DMS53 treated with DMSO at 0.1 percent for 48 hours (cell line): Measurements from ENCODE around the gene LRP1B.
"Not testable (repeated sequence)": the region's sequence is repeated elsewhere in the genome, so short reads cannot be mapped to it uniquely, and the experiment has no call there.

ENCODE experiments used
- DNase-seq: peaks from one replicate; lab custom pipeline; 2025; ENCODE audit not compliant: unreplicated experiment; lab: John Stamatoyannopoulos, UW

Gene LRP1B

GRCh38 chr2:140596447-140596846 lies 1534.4 kb downstream of the LRP1B start:
- DNase-seq = no peak

- DNase-seq = no peak
These were observed 1535.7 kb downstream of the LRP1B start for GRCh38 chr2:140595107-140595506.

- no peak for DNase-seq
These were observed 1537.7 kb downstream of the LRP1B start for GRCh38 chr2:140593132-140593531.

- DNase-seq = no peak
These were observed 1541.1 kb downstream of the LRP1B start for GRCh38 chr2:140589696-140590095.

GRCh38 chr2:140589273-140589672 lies 1541.5 kb downstream of the LRP1B start:
- DNase-seq = no peak

GRCh38 chr2:140586379-140586778 lies 1544.4 kb downstream of the LRP1B start:
- no peak for DNase-seq

GRCh38 chr2:140585016-140585415 lies 1545.8 kb downstream of the LRP1B start:
- no peak for DNase-seq

- no peak for DNase-seq
These were observed 1546.3 kb downstream of the LRP1B start for GRCh38 chr2:140584471-140584870.

- DNase-seq = no peak
These were observed 1550.2 kb downstream of the LRP1B start for GRCh38 chr2:140580532-140581151.

- DNase-seq = no peak
These were observed 1553.4 kb downstream of the LRP1B start for GRCh38 chr2:140577453-140577852.

GRCh38 chr2:140567734-140568133 lies 1563.1 kb downstream of the LRP1B start:
- DNase-seq = no peak

GRCh38 chr2:140565756-140566155 lies 1565.1 kb downstream of the LRP1B start:
- no peak for DNase-seq

- no peak for DNase-seq
These were observed 1575.1 kb downstream of the LRP1B start for GRCh38 chr2:140555701-140556100.

GRCh38 chr2:140552634-140553033 lies 1578.2 kb downstream of the LRP1B start:
- no peak for DNase-seq

GRCh38 chr2:140551287-140551686 lies 1579.5 kb downstream of the LRP1B start:
- DNase-seq = no peak

- DNase-seq = no peak
These were observed 1580.0 kb downstream of the LRP1B start for GRCh38 chr2:140550821-140551220.

GRCh38 chr2:140544769-140545168 lies 1586.0 kb downstream of the LRP1B start:
- not testable (repeated sequence) for DNase-seq

- DNase-seq = no peak
These were observed 1588.2 kb downstream of the LRP1B start for GRCh38 chr2:140542627-140543026.

- DNase-seq = no peak
These were observed 1591.5 kb downstream of the LRP1B start for GRCh38 chr2:140539242-140539875.

GRCh38 chr2:140529706-140530105 lies 1601.1 kb downstream of the LRP1B start:
- no peak for DNase-seq

- DNase-seq = no peak
These were observed 1601.8 kb downstream of the LRP1B start for GRCh38 chr2:140528982-140529381.

- no peak for DNase-seq
These were observed 1604.2 kb downstream of the LRP1B start for GRCh38 chr2:140526575-140526974.

GRCh38 chr2:140512106-140512505 lies 1618.7 kb downstream of the LRP1B start:
- no peak for DNase-seq
